IPS-NIHi11 (cell line): Measurements from ENCODE around the gene LZTS2.

Experiments
- DNase-seq: peaks from one replicate; pipeline ENCODE4 v3.0.0; 2012; ENCODE audit warnings: mixed read lengths, low spot score

Gene LZTS2

GRCh38 chr10:101014966-101015581, 15.5 kb downstream of the LZTS2 start:
- DNase-seq, result no peak

GRCh38 chr10:101015582-101015973, 16.0 kb downstream of the LZTS2 start:
- no peak for DNase-seq

DNA sequence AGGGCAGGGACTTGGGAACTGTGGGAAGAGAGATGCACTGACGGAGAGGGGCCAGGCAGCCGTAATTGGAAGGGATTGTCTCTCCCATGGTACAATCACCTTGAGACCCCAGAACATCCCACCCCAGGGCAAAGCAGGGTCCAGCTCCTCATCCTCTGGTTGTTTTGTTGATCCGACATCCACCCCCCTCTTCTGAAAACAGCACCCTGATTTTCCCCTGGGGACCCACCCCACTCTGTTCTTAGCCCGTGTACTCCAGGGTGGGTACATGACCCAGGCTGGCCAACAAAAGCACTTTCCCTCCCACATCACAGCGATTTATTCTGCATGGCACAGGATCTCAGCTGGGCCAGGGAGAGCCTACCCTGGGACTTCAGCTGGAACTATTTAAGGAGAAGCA, 17.2 kb downstream of the LZTS2 start:
- DNase-seq, result no peak

- DNase-seq, result peak; percentile 50
Observed at GRCh38 chr10:101018118-101018599, 18.6 kb downstream of the LZTS2 start.

GRCh38 chr10:101018600-101019439, 19.2 kb downstream of the LZTS2 start:
- DNase-seq, result peak; percentile 95

GRCh38 chr10:101019440-101019703, 19.8 kb downstream of the LZTS2 start:
- no peak for DNase-seq

DNA sequence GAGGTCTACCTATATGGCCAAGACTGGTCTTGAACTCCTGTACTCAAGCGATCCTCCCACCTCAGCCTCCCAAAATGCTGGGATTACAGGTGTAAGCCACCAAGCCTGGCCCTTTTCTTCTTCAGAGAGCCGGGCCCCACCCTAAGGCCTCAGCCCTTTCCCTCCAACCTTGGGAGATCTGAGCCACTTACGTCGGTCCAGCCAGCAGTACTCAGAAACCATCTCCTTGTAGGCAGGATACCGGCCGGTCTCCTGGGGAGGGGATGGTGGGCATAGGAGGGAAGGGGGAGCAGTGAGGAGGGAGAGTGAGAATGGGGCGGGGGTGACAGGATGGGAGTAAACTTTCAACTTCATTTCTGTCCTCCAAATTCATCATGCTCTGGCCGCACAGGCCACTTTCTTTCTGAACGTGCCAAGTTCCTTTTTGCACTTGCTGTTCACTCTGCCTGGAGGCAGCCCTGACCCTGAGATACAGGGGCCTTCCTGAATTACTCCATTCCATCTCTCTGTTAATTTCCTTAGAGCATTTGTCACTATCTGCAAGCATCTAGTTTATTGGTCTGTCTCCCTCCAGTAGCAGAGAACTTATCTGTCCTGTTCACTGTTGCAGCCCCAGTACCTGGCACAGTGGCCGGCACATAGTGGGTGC, 20.9 kb downstream of the LZTS2 start:
- DNase-seq, result no peak

DNA sequence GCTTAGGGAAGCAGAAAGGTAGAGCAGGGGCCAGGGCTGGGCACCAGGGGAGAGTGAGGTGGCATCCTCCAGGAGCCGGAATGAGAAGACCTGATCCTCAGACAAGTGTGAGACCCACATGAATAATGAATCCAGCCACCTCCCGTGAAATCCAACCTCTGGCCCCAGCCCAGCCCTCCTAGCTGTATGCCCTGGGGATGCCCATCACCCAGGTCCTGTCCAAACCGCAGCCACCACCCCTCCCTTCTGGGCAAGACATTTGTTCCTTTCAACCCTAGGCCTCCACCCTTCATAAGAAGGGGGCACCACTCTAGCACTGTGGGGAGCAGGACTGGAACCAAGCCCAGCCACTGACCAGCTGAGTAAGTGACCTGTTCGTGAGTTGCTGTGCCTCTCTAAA, 21.6 kb downstream of the LZTS2 start:
- no peak for DNase-seq

GRCh38 chr10:101021692-101022251, 22.2 kb downstream of the LZTS2 start:
- no peak for DNase-seq

- no peak for DNase-seq
Observed at GRCh38 chr10:101022967-101023705, 23.5 kb downstream of the LZTS2 start.

- DNase-seq, result no peak
Observed at GRCh38 chr10:101027106-101027720, 27.6 kb downstream of the LZTS2 start.

- DNase-seq, result peak; percentile 35
Observed at GRCh38 chr10:101028446-101029337, 29.1 kb downstream of the LZTS2 start.

DNA sequence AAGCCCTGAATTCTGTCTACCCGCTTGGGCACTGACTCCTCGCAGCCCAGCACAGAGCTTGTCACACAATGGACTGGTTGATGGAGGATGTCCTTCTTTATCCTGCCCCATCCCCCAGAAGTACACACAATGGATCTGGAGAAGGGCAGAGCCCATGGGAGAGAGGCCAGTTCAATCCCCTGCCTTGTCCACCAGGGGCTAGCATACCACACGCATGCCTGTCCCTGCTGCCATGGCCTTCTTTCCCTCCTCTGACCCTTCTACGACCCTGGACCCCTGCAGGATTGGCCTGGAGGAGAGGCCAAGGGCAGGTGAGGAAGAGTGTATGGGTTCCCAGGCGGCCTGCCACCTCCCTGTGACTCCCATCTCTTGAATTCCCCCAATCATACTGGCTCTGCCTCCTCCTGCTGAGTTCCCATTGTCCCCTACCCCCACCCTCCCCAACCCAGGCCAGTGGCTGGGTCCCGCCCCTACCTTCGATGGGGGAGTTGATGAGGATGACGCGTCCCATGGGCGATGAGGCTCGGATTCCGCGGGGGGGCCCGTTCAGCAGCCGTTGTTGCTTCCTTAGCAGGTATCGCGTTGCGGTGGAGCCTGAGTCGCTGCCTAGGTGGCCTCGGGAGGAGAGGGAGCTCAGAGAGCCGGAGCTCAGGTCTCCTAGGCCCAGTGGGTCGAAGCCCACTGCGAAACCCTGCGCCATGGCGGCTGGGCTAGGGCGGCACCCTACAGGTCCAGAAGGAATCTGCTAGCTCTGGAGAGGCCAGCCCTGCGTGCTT, 30.1 kb downstream of the LZTS2 start:
- peak; percentile 47 for DNase-seq

DNA sequence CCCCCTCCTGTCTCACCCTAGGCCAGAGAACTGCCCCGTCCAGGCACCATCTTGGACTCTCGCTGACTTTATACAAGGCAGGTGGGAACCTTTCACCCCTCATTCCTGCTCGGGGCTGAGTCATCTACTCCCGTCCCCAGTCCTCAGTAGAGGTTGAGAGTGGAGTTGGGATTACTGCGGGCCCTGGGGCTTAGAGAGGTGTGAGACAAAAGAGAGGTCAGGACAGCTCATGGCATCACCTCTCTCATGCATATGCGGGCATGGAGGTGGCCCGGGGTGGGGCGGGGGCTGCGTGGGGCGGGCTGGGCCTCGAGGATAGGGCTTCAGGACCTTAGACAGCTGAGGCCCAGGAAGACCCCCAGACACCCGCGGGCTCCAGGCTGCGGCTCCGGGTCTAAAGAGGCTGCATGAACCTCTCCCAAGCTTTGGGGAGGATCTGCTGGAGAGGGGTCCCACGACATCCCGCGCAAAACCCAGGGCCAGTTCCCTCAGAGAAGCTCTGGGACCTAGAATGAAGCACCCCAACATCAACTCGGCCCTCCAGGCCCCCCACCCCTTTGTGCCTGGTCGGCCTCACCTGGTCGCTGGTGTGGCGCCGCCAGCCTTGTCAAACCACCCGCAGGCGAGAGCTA, 31.0 kb downstream of the LZTS2 start:
- peak; percentile 34 for DNase-seq

GRCh38 chr10:101031128-101031795, 31.7 kb downstream of the LZTS2 start, which contains the start of the genes PDZD7 and SFXN3:
Gene PDZD7 (minus strand): TSS chr10:101031129. CDS start chr10:101030219, 910 bp downstream.
Gene SFXN3 (plus strand): TSS chr10:101031234. CDS start chr10:101034695, 3,461 bp downstream.
- DNase-seq, result peak; percentile 97

DNA sequence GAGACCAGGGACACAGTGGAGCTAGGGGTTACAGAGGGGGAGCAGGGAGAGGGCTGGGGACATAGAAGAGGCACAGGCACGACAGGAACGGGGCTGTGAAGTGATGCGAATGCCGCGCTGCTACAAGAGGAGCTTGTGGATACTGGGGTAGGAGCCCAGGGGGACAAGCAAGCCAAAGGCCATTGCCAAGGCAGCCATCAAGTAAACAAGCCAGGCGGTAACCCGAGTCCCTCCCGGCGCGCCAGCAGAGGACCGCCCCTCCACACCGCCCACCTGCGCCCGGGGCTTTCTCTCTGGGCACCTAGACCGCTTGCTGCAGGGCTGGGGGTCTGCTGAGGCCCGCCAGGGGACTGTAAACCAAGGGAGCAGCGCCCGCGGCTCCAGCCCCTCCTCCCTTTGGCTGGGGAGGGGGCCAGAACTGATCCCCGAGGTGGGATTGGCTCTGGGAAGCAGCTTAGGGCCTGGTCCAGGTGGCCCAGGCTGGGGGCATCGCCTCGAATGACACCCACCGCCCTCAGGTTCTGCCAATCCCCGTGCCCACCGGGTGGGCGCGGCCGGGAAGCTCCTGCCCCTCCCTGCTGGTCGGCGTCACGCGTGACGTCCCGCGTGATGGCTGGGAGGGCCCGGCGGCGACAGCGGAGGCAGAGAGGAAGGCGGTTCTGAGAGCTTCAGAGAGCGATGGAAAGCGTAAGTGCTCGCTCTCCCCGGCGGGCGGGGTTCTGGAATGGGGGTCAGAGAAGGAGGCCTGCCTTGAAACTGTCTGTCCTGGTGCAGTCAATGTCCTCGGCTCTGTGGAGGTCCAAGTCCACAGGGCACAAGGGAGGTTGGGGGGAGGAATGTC, 32.4 kb downstream of the LZTS2 start:
- peak; percentile 71 for DNase-seq

DNA sequence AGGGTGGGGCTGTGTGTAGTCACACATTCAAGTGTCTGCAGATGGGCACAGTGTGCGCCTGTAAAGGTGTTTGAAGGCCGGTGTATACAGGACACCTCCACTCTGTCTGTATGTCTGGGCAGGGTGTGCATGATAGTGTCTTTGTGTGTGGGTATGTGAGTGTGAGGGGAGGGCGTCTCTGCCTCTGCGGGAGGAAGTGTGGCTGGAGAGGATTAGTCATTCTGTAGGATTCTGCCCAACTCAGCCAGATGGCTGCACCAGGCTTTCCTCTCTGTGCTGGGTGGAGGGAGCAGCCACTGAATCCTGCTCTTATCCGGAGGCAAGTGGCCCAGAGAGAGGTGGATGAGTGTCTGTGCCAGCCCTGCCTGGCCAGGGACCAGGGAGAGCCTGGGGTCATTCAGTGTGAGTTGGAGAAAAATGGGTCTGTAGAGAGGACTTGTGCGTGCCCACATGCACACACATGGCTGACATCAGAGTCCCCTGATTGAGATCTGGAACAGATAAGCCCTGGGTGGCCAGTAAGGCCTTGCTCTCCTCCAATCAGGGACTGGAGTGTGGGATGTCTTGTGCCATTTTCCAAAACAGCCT, 33.1 kb downstream of the LZTS2 start:
- peak; percentile 40 for DNase-seq
